ENCODE measurements around the gene TRIM4.
A peak's percentile ranks its signal among the peaks of the same experiment; 100 is the strongest.
"Not testable (repeated sequence)": the region's sequence is repeated elsewhere in the genome, so short reads cannot be mapped to it uniquely, and the experiment has no call there.

The TRIM4 gene

GRCh38 chr7:99953649-99954048 is 34.3 kb upstream of the TRIM4 start:
- no peaks in the 10 kb centered on the region for H3K9me2 ChIP-seq (replicated peaks; ENCODE audit: low read depth, low read length)
- no peak overlapping the region for H3K4me3 ChIP-seq (ENCODE audit: low read length, poor library complexity, severe bottlenecking)
- H3K9ac ChIP-seq (ENCODE audit: low read depth, low read length, poor library complexity, severe bottlenecking): no peak overlapping the region
- H3K4me1 ChIP-seq (ENCODE audit: insufficient read depth, low read length, poor library complexity, severe bottlenecking): no peaks in the 10 kb centered on the region
- TF ChIP-seq EZH2phosphoT487 (IDR thresholded peaks at IDR 0.05; ENCODE audit: borderline replicate concordance): no peak
- TF ChIP-seq, protein P1, sequence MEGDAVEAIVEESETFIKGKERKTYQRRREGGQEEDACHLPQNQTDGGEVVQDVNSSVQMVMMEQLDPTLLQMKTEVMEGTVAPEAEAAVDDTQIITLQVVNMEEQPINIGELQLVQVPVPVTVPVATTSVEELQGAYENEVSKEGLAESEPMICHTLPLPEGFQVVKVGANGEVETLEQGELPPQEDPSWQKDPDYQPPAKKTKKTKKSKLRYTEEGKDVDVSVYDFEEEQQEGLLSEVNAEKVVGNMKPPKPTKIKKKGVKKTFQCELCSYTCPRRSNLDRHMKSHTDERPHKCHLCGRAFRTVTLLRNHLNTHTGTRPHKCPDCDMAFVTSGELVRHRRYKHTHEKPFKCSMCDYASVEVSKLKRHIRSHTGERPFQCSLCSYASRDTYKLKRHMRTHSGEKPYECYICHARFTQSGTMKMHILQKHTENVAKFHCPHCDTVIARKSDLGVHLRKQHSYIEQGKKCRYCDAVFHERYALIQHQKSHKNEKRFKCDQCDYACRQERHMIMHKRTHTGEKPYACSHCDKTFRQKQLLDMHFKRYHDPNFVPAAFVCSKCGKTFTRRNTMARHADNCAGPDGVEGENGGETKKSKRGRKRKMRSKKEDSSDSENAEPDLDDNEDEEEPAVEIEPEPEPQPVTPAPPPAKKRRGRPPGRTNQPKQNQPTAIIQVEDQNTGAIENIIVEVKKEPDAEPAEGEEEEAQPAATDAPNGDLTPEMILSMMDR (conservative IDR thresholded peaks at IDR 0.05; ENCODE audit: low read length): no peak
- no peaks in the 10 kb centered on the region for H3K9me3 ChIP-seq (ENCODE audit: insufficient read depth, low read depth, low read length)
- no peaks in the 10 kb centered on the region for H4K20me1 ChIP-seq (ENCODE audit: insufficient read depth, low read length, poor library complexity, severe bottlenecking)
- H3K79me2 ChIP-seq (ENCODE audit: insufficient read depth, low read length): no peaks in the 10 kb centered on the region
- H3K4me2 ChIP-seq (ENCODE audit: low read depth, low read length, poor library complexity, severe bottlenecking): no peak overlapping the region
- no peaks in the 10 kb centered on the region for H3F3A ChIP-seq (ENCODE audit: low read depth)
- no peak overlapping the region for H2AFZ ChIP-seq (ENCODE audit: low read length)
- H3K36me3 ChIP-seq (ENCODE audit: insufficient read depth, low read length): no peaks in the 10 kb centered on the region
- H3K27me3 ChIP-seq (ENCODE audit: insufficient read depth, low read length, poor library complexity, severe bottlenecking): no peaks in the 10 kb centered on the region

GRCh38 chr7:99952649-99953048 is 33.3 kb upstream of the TRIM4 start:
- not testable (repeated sequence) for H4K20me1 ChIP-seq (ENCODE audit: insufficient read depth, low read length, poor library complexity, severe bottlenecking); H2AFZ ChIP-seq (ENCODE audit: low read length); H3K9me3 ChIP-seq (ENCODE audit: insufficient read depth, low read depth, low read length); H3K36me3 ChIP-seq (ENCODE audit: insufficient read depth, low read length); H3K9ac ChIP-seq (ENCODE audit: low read depth, low read length, poor library complexity, severe bottlenecking); H3K9me2 ChIP-seq (replicated peaks; ENCODE audit: low read depth, low read length); H3K79me2 ChIP-seq (ENCODE audit: insufficient read depth, low read length); H3K27me3 ChIP-seq (ENCODE audit: insufficient read depth, low read length, poor library complexity, severe bottlenecking); H3K4me2 ChIP-seq (ENCODE audit: low read depth, low read length, poor library complexity, severe bottlenecking); H3K4me1 ChIP-seq (ENCODE audit: insufficient read depth, low read length, poor library complexity, severe bottlenecking); H3F3A ChIP-seq (ENCODE audit: low read depth); H3K4me3 ChIP-seq (ENCODE audit: low read length, poor library complexity, severe bottlenecking)

DNA sequence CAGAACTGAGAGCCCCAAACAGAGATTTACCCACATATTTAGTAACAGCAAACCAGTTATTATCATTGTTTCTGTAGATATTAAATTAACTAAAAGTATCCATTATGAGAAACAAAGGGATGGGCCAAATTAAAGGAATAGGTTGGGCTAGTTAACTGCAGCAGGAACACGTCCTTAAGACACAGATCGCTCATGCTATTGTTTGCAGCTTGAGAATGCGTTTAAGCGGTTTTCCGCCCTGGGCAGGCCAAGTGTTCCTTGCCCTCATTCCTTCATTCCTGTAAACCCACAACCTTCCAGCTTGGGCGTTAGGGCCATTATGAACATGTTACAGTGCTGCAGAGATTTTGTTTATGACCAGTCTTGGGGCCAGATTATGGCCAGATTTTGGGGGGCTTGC is 31.5 kb upstream of the TRIM4 start:
- not testable (repeated sequence) for H3K79me2 ChIP-seq (ENCODE audit: insufficient read depth, low read length); H3K4me3 ChIP-seq (ENCODE audit: low read length, poor library complexity, severe bottlenecking); H3K27me3 ChIP-seq (ENCODE audit: insufficient read depth, low read length, poor library complexity, severe bottlenecking); H3K9me3 ChIP-seq (ENCODE audit: insufficient read depth, low read depth, low read length); H3K36me3 ChIP-seq (ENCODE audit: insufficient read depth, low read length); H3K4me1 ChIP-seq (ENCODE audit: insufficient read depth, low read length, poor library complexity, severe bottlenecking); H3K9me2 ChIP-seq (replicated peaks; ENCODE audit: low read depth, low read length); H3F3A ChIP-seq (ENCODE audit: low read depth); H2AFZ ChIP-seq (ENCODE audit: low read length); H3K9ac ChIP-seq (ENCODE audit: low read depth, low read length, poor library complexity, severe bottlenecking); H4K20me1 ChIP-seq (ENCODE audit: insufficient read depth, low read length, poor library complexity, severe bottlenecking); H3K4me2 ChIP-seq (ENCODE audit: low read depth, low read length, poor library complexity, severe bottlenecking)

DNA sequence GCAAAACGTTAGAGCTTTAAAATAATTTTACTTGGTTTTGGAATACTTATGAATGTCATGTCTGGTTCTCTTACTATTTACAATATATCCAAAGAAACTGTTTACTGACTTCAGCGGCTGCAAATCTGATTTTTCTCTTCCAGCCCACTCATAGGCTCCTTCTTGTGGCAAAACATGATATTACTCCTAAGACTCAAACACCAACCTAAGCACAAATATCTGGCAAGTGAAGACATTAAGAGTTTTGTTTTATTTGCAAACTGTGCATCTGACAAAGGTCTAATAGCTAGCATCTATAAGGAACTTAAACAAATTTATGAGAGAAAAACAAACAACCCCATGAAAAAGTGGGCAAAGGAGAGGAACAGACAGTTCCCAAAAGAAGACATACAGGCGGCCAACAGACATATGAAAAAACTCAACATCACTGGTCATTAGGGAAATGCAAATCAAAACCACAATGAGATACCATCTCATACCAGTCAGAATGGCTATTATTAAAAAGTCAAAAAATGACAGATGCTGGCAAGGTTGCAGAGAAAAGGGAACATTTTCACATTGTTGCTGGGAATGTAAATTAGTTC is 30.4 kb upstream of the TRIM4 start:
- Histone ChIP-seq H2AFZ (ENCODE audit: low read length) (no peak overlapping the region), H3K27me3 (ENCODE audit: insufficient read depth, low read length, poor library complexity, severe bottlenecking) (no peaks in the 10 kb centered on the region), H3K9me3 (ENCODE audit: insufficient read depth, low read depth, low read length) (no peaks in the 10 kb centered on the region), H3K4me1 (ENCODE audit: insufficient read depth, low read length, poor library complexity, severe bottlenecking) (peaks cover under 1% of the 10 kb centered on the region), H3K9ac (ENCODE audit: low read depth, low read length, poor library complexity, severe bottlenecking) (no peak overlapping the region), H3K4me2 (ENCODE audit: low read depth, low read length, poor library complexity, severe bottlenecking) (no peak overlapping the region), H3K4me3 (ENCODE audit: low read length, poor library complexity, severe bottlenecking) (no peak overlapping the region), H3K36me3 (ENCODE audit: insufficient read depth, low read length) (no peaks in the 10 kb centered on the region), H3K9me2 (replicated peaks; ENCODE audit: low read depth, low read length) (no peaks in the 10 kb centered on the region), H3K79me2 (ENCODE audit: insufficient read depth, low read length) (no peaks in the 10 kb centered on the region), H4K20me1 (ENCODE audit: insufficient read depth, low read length, poor library complexity, severe bottlenecking) (no peaks in the 10 kb centered on the region), H3F3A (ENCODE audit: low read depth) (no peaks in the 10 kb centered on the region)
- no peak for TF ChIP-seq EZH2phosphoT487 (IDR thresholded peaks at IDR 0.05; ENCODE audit: borderline replicate concordance)
- TF ChIP-seq, protein P1 (conservative IDR thresholded peaks at IDR 0.05; ENCODE audit: low read length): peak; percentile 63
